GM06990 (cell line): ENCODE measurements around the gene IMPDH2.

Experiments used
- DNase-seq: peaks from one replicate; pipeline ENCODE4 v3.0.0-alpha.2; 2011; ENCODE audit not compliant: insufficient read length; ENCODE audit errors: extremely low read depth
- H3K27me3 ChIP-seq: replicated peaks from 2 replicates; pipeline ENCODE4 v1.6.0; 2011; ENCODE audit warnings: low read length; ENCODE audit not compliant: control insufficient read depth, insufficient read depth
- H3K36me3 ChIP-seq: 2 replicates; pipeline ENCODE4 v1.5.1; 2011; ENCODE audit warnings: low read length; ENCODE audit not compliant: control insufficient read depth, insufficient read depth
- H3K4me3 ChIP-seq: replicated peaks from 2 replicates; pipeline ENCODE4 v1.5.1; 2011; ENCODE audit warnings: low read depth, mild to moderate bottlenecking, control low read depth, low read length
- TF ChIP-seq, protein P1 (sequence below): IDR thresholded peaks from 2 replicates; pipeline ENCODE4 v1.5.1; 2011; ENCODE audit warnings: low read length, control low read depth, mild to moderate bottlenecking, inconsistent platforms; ENCODE audit not compliant: insufficient read depth, poor library complexity, severe bottlenecking

The IMPDH2 gene

DNA sequence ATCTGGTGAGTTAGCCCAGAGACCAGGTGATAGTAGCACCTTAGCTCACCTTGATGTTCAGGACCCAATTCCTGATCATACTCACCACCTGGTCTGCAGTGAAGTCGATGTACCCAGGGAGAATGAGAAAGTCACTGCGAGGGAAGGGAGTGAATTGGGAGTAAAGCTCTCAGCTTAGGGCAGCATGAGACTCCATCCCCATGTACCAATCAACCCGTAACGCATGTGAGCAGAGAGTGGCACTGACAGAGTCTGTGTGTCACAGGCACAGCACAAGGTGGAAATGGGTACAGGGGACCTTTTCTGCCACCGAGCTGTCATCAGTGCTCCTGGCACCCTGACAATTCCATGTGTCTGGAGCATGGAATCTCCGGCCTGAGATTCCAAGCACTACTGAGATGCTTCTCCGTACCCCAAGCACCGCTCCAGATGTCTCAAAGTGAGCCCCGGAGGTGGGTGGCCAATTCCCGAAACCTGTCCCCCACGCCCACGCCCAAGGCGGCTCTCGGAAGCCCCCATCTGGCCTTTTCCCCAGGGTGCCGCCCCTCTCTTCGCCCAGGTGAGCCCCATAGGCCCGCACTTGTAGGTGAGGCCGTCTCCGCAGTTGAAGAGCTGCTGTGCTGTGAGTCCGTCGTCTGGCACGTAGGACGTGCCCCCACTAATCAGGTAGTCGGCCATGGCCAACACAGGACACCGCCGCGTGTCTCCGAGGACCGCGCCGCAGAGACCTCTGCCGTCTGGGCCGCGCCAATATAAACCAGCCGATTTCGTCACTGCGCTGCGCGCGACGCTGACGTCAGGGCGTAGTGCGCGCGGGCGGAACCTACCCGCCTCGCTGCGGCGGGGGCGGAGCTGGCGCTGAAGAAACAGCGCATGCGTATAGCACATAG is at the start of gene IMPDH2:
Gene IMPDH2 (minus strand): TSS at position 726 of the 890 bp plus-strand sequence. CDS start 48 bp downstream, at position 678.
- TF ChIP-seq, protein P1, sequence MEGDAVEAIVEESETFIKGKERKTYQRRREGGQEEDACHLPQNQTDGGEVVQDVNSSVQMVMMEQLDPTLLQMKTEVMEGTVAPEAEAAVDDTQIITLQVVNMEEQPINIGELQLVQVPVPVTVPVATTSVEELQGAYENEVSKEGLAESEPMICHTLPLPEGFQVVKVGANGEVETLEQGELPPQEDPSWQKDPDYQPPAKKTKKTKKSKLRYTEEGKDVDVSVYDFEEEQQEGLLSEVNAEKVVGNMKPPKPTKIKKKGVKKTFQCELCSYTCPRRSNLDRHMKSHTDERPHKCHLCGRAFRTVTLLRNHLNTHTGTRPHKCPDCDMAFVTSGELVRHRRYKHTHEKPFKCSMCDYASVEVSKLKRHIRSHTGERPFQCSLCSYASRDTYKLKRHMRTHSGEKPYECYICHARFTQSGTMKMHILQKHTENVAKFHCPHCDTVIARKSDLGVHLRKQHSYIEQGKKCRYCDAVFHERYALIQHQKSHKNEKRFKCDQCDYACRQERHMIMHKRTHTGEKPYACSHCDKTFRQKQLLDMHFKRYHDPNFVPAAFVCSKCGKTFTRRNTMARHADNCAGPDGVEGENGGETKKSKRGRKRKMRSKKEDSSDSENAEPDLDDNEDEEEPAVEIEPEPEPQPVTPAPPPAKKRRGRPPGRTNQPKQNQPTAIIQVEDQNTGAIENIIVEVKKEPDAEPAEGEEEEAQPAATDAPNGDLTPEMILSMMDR = peak; percentile 8
- peak; percentile 96 for DNase-seq
- Histone ChIP-seq H3K36me3 (peaks cover 32% of the 10 kb centered on the region), H3K4me3 (peak within 1 kb of the TSS; percentile 84), H3K27me3 (no peaks in the 10 kb centered on the region)

DNA sequence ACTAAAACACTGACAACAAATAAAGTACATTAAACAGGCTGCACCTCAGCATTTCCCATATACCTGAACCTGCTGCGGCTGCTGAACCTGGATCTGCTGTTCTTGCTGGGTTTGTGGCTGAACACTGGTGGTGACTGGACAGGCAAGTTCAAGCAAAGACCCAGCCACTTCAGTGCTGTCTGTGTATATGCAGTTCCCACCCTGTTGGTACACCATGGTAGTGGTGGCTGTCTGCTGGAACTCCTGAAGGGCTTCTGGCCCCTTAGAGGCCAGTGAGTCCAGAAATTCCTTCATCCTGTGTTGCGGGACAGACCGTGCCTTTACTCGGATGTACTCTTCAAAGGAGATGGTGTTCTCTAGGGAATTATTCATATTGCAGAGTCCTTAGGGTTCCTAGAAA is 47.4 kb upstream of the IMPDH2 start:
- no peak for DNase-seq
- Histone ChIP-seq H3K36me3 (peaks cover 21% of the 10 kb centered on the region), H3K27me3 (no peaks in the 10 kb centered on the region), H3K4me3 (no peak overlapping the region)
- TF ChIP-seq, protein P1 = no peak

DNA sequence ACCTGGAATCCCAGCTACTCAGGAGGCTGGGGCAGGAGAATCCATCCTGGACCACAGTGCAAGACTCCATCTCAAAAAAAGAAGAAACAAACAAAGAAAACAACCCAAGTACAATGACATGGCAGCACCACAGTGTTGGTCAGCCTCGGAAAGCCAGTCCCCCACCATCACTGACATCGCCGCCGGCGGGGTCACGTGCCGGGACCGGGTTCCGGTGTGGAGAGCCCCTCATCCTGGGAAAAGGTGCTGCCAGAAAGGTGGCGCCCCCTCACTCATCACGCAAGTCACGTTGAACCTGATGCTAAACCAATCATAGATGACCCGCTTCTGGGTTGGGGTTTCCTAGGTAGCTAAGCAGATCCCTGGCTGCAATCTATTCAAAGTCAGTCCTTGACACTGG is 46.9 kb upstream of the IMPDH2 start:
- H3K36me3 ChIP-seq = peaks cover 23% of the 10 kb centered on the region
- DNase-seq = no peak
- H3K4me3 ChIP-seq = no peak overlapping the region
- TF ChIP-seq, protein P1 = no peak
- H3K27me3 ChIP-seq = no peaks in the 10 kb centered on the region

DNA sequence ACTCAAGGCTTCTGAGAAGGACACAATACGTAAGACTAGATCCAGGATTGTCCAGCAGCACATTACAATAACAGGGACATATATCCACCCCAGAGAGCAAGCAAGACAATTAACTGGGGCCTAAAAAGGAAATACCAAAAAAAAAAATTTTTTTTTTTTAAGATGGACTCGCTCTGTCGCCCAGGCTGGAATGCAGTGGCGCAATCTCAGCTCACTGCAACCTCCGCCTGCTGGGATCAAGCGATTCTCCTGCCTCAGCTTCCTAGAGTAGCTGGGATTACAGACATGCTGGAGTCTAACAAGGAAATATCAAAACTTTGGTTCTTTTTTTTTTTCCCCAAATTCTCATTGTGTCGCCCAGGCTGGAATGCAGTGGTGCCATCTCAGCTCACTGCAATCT is 28.8 kb upstream of the IMPDH2 start:
- Histone ChIP-seq H3K36me3 (peaks cover 18% of the 10 kb centered on the region), H3K27me3 (no peaks in the 10 kb centered on the region), H3K4me3 (no peak overlapping the region)
- TF ChIP-seq, protein P1 = no peak
- DNase-seq = no peak

DNA sequence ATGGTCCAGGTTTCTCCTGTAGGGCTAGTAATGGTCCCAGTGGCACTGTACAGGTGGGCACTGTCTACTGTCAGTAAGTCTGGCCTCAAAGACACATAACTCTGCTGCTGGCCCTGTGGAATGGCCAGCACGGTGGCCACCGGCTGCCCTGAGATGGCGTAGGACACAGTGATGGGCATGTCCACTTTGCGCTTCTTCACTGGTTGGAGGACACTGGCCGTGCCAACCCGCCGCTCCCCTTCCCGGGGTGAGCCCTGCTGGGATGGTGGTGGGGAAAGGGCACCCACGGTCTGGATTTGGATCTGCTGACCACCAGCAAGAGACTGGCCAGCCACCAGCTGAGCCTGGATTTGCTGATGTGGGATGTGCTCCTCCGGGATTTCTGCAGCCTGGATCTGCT is 28.1 kb upstream of the IMPDH2 start:
- no peak for DNase-seq
- no peaks in the 10 kb centered on the region for H3K27me3 ChIP-seq
- TF ChIP-seq, protein P1 = no peak
- H3K4me3 ChIP-seq = no peak overlapping the region
- peaks cover 19% of the 10 kb centered on the region for H3K36me3 ChIP-seq

DNA sequence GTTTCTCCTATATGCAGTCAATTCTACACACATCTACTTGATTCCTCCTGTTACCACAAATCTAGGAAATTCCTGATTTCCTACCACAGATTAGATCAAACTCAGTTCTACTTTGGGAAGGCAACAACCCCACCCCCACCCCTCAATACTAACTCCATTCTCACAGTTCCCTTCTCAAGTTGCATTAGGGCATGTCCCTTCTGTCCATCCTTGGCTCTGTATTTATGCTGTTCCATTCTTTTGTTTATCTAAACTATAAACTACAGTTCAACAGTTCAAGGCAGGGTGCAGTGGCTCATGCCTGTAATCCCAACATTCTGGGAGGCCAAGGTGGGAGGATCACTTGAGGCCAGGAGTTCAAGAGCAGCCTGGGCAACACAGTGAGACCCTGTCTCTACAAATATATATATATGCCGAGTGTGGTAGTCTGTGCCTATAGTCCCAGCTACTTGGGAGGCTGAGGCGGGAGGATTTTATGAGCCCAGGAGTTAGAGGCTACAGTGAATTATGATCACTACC is 25.2 kb upstream of the IMPDH2 start:
- Histone ChIP-seq H3K4me3 (no peak overlapping the region), H3K27me3 (no peaks in the 10 kb centered on the region), H3K36me3 (peaks cover 22% of the 10 kb centered on the region)
- DNase-seq = no peak
- TF ChIP-seq, protein P1 = no peak
